Stimulated activated CD4-positive, alpha-beta T cell treated with anti-CD3 and anti-CD28 coated beads, Interleukin-15, amount 100 ng/mL, for 48 hours (primary cell): ENCODE results near the gene NMRAL1.

Source experiments
- DNase-seq, 2 donors: peaks; one replicate each; pipeline ENCODE4 v3.0.0-alpha.2; 2020; ENCODE audit warnings: low read depth in 2 of 2

NMRAL1 gene

DNA sequence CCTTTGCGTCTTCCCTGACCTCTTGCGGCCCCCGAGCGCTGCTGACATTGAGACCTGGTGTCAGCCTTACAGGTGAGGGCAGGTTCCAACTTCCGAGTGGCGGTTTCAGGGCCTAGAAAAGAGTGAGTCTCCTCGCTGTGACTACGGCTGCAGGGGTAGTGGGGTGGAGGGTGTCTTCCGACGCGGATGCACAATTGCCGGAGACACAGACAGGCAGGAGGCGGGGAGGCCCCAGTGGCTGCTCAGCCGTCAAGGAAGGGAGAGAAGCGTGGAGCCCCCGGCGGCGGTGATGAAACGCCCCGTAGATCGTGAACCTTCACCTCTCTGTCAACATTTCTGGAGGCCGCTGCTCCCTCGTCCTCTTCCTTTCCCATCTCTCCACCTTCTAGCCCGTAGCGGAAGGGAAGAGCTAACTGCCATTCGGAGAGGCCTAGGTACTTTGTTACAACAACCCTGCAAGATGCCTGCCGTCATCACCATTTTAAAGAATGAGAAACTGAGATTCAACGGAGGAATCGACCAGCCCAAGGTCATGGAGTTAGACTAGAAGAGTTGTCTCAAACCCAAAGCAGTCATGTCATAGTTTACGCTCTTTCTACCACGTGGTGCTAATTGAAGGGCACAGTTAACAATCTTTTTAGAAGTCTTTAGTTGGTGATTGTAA, 48.3 kb downstream of the NMRAL1 start:
- DNase-seq = no peak

DNA sequence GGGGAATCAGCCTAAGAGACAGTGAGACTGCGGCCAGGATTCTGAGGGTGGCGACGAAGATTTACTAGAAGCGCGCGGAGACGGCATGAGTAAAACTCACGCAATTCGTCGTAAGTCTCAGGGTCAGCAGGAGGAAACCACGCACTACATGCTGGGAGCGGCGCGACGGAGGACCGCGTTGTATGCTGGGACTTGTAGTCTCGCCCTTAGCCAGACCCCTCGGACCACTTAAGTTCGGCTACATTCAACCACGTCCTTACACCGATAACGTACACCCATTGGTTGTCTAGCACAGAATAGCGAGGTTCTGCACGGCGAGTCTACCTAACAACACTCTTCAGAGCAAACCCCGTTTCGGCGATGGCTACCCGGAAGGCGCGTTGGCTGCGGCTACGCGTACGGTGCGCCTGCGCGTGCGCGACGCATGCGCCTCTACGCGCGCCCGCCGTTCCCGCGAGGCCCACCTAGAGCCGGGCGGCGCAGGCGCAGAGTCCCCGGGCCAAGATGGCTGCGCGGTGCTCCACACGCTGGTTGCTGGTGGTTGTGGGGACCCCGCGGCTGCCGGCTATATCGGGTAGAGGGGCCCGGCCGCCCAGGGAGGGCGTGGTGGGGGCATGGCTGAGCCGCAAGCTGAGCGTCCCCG, 48.9 kb downstream of the NMRAL1 start, which contains the start of gene DNAJA3:
Gene DNAJA3, plus strand, starts transcription at position 491 of the 643 bp plus-strand sequence. Its CDS starts 14 bp downstream, at position 505.
- DNase-seq = peak; percentile 84 to 88

DNA sequence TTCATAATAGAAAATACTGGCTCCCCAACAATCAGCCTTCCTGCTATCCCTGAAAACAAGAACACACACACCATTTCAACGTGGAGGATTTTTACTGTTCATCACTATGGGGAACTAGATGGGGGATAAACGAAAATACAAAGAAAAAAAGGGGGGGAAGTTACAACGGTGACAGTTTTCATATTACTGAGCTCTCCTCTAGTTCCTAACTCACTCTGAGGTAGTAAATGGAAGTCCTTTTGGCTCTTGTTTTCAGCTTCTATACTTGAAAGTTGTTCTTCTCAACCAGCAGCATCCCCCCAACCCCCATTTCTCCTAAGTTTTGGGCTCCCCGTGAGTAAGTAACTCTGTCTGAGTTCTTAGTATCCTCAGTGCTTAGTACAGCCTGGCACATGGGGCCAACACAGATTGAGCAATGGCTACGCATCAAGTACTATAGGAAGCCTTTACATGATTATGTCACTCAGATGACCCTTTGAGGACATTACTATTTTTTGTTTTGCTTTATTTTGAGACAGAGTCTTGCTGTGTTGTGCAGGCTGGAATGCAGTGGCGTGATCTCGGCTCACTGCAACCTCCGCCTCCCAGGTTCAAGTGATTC, 53.8 kb downstream of the NMRAL1 start:
- DNase-seq = no peak

DNA sequence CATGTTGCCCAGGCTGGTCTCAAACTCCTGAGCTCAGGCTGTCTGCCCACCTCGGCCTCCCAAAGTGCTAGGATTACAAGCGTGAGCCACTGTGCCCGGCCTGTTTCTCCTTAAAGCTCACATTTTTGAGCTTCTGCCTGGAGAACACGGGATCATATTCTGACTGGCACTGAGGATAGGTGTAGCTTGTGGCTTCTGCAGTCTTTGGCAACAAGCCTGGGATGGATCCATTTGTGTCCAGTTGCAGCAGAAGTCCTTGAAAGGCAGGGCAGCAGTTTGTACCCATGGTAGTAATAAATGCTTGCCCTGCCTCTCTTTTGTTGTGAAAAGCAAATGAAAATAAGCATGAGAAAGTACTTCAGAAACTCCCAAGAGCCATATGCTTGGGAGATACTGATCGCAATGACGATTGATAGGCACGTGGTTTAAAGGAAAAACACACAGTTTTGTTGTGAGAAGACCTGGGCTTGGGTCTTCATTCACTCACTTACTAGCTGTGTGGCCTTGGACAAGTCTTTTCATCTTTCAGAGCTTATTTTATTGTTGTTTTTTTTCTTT, 54.9 kb downstream of the NMRAL1 start:
- no peak for DNase-seq

DNA sequence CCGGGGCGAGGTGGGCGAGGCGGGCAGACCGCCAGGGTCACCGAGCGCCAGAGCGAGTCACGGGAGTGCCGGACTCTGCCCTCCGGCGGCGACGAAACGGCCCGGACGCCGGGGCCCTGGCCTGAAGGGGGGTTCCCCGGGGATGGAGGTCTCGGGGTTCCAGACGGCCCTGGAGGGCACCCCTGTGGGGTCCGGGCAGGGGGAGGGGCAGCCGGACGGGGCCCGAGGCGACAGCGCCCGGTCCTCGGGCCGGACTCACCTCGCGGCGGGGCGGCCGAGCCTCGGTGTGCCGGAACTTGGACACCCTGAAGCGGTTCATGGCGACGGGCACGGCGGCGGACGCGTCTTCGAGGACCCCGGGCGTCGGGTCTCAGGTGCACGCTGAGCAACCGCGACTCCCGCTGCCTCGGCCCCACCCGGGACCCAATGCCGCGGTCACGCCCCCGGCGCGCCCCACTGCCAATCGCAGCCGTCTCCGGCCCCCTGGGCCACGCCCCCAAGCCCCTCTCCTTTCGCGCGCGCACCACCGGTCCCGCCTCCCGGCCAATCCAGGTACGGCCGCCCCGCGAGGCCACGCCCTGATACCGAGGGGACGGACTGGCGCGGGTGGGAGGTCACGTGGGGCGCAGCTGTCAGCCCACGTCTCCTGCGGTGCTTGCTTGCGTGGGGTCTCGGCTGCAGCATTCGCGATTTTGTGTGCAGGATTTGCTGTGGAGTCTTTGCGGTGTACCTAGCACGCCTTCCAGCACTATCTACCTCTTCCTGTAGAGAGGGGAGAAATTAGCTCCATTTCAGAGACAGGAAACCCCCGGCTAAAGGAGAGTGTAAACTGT, 58.0 kb downstream of the NMRAL1 start, which contains the start of gene CORO7:
Gene CORO7, minus strand, starts transcription at position 397 of the 833 bp plus-strand sequence. Its CDS starts 78 bp downstream, at position 319.
- peak; percentile 94 to 99 for DNase-seq

DNA sequence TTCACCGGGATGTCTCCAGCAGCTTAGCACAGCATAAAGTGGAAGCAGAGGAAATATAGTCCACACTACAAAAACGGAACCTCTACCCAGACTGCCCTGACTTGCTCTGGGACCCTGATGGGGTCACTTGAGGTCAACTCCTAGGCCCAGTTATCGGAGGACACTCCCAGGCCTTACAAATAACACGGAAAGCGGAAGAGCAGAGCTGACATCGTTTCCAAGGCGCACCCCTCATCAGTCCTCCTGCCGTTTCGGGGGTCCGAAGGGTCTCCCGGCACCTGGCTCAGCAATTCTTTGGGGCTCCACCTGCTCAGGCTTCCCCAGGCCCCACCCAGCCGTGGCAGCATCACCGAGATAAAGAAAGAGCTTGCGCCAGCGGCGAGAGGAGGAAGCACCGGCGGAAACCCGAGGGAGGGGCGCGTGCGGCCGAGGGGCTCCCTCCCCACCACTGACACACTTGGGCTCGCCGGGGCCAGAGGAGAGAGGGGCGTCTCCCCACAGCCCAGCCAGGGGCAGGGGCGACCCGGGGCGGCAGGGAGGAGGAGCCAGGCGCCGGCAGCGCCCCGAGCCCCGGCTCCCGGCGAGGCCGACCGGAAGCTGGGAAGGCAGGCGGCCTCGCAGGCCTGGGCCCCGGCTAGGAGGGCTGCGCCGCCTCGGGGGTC, 58.8 kb downstream of the NMRAL1 start:
- DNase-seq = no peak

DNA sequence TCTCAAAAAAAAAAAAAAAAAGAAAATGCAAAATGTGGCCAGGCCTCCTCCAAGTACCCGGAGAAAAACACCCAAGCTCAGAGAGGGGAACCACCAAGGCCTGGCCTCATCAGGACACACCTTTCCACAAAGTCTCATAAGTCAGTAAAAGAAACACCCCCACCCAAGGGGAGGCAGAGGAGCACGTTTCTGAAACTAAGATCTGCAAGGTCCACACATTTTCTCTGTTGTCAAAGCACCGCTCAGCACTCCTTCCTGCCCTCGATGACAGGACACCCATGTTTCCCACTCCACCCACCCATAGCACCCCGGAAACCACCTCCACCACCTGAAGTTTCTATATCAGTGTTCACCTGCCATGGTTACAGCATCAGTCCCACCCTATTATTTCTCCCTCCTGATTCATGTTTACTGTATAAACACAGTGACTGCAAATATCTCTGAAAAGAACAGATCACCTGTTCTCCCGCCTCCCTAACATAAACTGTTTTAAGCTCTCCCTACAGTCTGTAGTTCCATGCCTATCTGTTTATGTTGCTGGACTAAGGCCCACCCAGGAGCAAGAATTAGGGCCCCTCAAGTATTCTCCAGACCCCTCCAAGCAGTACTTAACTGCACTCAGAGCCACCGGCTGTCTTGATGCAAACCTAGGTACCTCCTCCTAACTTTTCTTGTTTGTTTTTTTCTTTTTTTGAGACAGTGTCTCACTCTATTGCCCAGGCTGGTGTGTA, 60.1 kb downstream of the NMRAL1 start:
- DNase-seq = peak; percentile 71 to 80

DNA sequence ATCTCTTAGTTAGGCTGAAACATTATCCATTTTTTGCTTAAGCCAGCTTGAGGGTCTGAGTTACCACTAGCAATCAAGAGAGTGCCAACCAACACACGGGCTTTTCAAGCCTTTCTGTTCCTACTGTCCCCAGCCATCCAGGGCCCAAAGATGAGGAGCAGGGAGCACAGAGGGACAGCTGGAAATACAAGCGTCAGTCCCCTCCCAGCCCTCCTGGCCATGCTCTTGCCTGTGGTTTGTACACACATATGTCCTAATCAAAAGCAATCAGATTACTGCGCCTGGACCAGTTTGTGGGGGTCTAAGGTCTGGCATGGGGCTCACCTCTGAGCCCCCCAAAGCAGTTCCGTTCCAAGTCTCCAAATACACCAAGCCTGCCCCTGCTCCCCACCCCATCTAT, 61.6 kb downstream of the NMRAL1 start:
- DNase-seq = no peak

DNA sequence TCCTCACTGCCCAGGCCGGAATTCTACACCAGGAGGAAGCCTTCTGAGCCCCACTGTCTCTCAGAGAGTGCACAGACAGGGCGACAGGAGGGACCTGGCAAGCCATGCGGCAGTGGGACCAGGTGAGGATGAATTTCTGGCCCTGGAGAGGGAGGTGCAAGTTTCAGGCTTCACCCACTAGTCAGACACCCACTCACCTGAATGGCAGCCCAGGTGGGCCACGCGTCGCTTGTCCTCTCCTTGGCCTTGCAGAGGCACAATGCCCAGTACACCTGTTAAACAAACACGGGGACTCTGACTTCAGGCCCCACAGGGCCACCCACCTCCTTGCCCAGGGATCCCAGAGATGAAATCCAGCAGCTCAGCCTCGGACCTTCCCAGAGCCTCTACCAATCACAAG, 62.3 kb downstream of the NMRAL1 start:
- DNase-seq = no peak
